ENCODE data around the gene MEMO1.
"Not testable (repeated sequence)": the region's sequence is repeated elsewhere in the genome, so short reads cannot be mapped to it uniquely, and the experiment has no call there.

Gene MEMO1

GRCh38 chr2:32010670-32011484, at the start of gene MEMO1:
Gene MEMO1 (minus strand): TSS chr2:32011008. CDS start chr2:32010247, 761 bp downstream.
- peak; percentile 90 to 91 for DNase-seq (ENCODE audit: low read depth in 2 of 2)

GRCh38 chr2:32060266-32060665, 49.5 kb upstream of the MEMO1 start:
- DNase-seq (ENCODE audit: low read depth in 2 of 2) = no peak

- DNase-seq (ENCODE audit: low read depth in 2 of 2) = no peak
Measured at GRCh38 chr2:32058130-32058529, 47.3 kb upstream of the MEMO1 start.

DNA sequence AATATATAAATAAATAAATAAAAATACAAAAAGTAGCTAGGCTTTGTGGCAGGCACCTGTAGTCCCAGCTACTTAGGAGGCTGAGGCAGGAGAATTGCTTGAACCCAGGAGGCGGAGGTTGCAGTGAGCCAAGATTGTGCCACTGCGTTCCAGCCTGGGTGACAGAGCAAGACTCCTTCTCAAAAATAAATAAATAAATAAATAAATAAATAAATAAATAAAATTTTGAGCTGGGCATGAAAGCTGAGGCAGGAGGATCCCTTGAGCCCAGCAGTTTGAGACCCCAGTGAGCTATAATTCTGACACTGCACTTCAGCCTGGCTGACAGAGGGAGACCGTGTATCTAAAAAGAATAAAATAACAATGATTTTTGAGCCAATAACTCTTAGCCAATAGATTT, 43.8 kb upstream of the MEMO1 start:
- not testable (repeated sequence) for DNase-seq (ENCODE audit: low read depth in 2 of 2)

DNA sequence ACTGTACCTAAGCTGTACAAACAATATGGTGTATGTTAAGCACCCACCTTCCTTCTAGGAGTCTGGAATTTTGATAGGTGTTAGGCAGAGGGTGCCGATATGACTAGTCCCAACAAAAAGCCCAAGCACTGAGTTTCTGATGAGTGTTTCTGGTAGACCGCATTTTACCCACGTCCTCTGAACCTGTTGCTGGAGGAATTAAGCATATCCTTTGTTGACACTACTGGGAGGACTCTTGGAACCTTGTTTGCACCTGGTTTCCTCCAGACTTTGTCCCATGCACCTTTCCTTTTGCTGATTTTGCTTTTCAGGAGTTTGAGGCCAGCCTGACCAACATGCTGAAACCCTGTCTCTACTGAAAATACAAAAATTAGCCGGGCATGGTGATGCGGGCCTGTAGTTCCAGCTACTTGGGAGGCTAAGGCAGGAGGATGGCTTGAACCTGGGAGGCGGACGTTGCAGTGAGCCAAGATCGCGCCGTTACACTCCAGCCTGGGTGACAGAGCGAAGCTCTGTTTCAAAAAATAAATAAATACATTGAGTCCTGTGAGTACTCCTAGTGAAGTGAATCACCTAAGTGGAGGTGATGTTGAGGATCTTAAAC, 41.1 kb upstream of the MEMO1 start:
- no peak for DNase-seq (ENCODE audit: low read depth in 2 of 2)

GRCh38 chr2:32043561-32043960, 32.8 kb upstream of the MEMO1 start:
- DNase-seq (ENCODE audit: low read depth in 2 of 2) = no peak

DNA sequence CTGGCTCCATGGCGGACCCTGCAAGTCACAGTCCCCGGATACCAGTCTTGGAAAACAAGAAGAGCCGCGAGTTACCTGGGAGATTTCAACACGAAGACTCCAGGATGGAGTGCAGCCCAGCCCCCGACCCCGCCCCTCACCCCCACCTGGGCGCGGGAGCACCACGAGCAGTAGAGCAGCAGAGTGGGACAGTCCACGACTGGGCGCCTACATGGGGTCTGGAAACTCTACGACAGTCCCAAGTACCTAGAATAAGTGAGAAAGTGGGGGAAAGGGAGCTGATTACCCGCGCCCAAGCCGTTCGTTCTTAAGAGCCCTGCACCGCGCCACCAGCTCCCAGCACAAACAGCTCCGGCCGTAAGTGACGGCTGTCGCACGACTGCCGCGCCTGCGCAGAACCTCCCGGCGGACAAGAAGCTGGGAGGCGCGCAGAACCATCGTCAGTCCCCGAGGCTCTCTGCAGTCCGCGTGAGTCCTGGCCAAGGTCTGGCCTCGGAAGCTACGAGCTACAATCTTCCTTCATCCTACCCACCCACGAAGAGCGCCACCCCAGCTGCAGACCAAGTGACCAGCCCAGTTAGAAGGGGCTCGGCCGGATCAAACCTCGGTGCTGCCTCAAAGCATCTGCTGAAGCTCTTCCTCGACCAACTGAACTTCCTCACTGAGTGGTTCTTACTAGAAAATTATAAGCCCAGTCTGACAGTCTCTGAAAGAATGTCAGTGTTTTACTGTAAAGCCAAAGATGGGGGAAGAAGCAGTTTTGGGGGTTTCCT, 28.8 kb upstream of the MEMO1 start, which contains the start of gene DPY30:
TSS of gene DPY30 (minus strand) at position 359 of the 773 bp plus-strand sequence. CDS start at position 10, 349 bp downstream.
- DNase-seq (ENCODE audit: low read depth in 2 of 2) = peak; percentile 74 to 76

- DNase-seq (ENCODE audit: low read depth in 2 of 2) = not testable (repeated sequence)
Measured at GRCh38 chr2:32034198-32034887, 23.5 kb upstream of the MEMO1 start.

DNA sequence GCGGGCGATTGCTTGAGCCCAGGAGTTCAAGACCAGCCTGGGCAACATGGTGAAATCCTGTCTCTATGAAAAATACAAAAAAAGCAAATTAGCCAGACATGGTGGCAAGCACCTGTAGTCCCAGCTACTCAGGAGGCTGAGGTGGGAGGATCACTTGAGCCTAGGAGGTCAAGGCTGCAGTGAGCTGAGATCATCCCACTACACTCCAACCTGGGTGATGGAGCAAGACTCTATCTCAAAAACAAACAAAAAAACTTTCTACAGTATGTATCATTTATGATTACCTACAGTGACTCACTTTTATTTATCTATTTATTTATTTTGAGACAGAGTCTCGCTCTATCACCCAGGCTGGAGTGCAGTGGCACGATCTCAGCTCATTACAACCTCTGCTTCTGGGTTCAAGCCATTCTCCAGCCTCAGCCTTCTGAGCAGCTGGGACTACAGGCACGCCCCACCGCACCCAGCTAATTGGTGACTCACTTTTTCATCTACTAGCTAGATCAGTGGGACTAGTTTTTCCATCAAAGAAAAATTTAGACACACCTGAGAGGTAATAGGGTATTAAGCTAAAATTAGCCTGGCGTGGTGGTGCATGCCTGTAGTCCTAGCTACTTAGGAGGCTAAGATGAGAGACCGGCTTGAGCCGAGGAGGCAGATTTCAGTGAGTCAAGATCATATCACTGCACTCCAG, 8.1 kb upstream of the MEMO1 start:
- DNase-seq (ENCODE audit: low read depth in 2 of 2) = not testable (repeated sequence)

- no peak for DNase-seq (ENCODE audit: low read depth in 2 of 2)
Measured at GRCh38 chr2:32012872-32013271, 2.1 kb upstream of the MEMO1 start.

GRCh38 chr2:32011485-32011960, 715 bp upstream of the MEMO1 start:
- DNase-seq (ENCODE audit: low read depth in 2 of 2) = no peak

DNA sequence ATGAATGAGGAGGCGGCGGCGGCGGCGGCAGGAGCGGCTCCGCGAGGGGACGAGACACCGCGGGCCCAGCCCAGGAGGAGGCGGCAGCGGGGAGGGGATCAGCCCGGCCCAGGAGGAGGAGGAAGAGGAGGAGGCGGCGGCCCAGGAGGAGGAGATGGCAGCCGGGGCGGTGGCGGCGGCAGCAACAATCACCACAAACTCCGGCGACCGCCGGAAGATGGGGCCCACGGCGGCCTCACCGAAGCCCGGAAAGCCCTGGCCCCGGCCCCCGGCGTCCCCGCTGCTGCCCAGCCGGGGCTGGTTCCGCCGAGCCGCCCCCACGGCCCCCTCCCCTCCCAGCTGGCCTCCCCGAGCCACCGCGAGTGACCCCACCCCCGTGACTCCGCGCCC, 533 bp downstream of the MEMO1 start:
- peak in 1 of 2 experiments; percentile 29 for DNase-seq (ENCODE audit: low read depth in 2 of 2)

DNA sequence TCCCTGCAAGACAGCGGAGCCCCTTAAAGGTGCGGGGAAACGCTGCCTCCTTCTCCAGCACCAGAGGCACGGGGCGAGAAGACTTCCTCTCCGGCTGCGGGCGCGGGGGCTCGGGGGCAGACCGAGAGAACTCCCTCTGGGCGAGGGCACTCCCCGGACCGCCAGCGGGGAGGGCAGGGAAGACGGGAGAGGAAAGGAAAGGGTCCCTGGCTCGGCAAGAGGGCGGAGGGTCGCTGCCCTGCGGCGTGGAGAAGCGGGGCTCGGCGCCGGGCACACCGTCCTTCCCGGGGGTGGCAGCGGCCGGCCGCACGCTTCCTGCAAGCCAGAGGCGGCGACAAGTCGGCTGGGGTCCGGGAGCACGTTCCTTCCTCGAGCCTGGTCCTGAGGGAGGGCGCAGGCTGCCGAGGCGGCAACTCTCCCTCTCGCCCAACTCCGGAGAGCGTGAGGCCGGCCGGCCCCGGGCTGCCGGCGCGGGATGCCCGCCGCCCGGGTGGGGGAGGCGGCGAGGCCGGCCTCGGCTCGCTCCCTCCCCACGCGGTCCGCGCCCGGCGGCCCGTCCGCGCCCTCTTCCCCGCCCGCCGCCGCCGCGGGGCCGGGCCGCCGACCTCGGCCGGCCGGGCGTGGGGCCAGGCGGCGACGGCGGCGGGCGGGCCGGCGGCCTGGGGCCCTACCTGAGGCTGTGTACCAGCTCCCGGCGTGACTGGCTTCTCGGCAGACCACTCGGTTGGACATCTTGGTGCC, 1.1 kb downstream of the MEMO1 start:
- DNase-seq (ENCODE audit: low read depth in 2 of 2) = no peak

DNA sequence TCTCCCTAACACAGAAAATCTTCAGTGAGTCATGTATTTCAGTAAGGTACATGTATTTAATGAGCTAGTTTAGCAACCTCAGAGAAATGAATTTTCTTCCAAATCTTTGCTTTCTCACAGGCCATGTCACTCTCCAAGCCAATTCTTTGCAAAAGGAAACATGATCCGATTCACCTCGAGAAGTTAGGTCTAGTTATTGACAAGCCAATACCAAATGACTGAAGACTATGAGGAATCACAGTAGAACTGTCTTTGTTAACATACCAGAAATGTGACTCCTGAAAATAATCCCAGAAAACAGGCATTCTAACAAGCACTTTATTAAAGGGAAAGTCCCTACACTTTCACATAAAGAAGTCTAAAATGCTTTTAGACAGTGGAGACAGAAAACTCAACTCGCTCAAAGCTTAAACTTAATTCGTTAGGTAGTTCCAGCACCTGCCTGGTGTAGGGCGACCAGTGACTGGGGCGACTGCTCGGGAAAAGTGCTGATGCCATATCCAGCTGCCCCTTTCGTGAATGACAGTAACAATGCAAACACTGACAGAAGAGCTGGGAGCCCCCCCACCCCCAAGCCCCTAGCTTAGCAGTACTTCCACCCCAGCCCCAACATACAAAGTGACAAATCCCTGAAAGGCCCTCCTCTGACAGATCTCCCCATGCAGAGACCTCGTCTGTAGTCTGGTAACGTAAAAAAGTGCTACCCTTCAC, 1.8 kb downstream of the MEMO1 start:
- DNase-seq (ENCODE audit: low read depth in 2 of 2) = no peak

DNA sequence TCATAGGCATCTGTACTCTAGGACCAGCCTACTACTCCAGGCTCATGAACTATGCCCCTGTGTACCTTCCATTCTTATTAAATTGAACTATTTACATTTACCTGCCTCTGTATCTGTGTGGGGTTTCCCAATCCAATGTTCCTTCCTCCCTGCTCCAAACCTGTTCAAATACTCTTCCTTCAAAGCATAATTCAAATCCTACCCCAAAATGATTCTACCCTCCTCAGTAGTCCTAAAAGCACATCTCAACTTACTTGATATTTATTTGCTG, 3.8 kb downstream of the MEMO1 start:
- no peak for DNase-seq (ENCODE audit: low read depth in 2 of 2)

- DNase-seq (ENCODE audit: low read depth in 2 of 2) = no peak
Measured at GRCh38 chr2:32005371-32005976, 5.3 kb downstream of the MEMO1 start.

GRCh38 chr2:32003791-32004190, 7.0 kb downstream of the MEMO1 start:
- DNase-seq (ENCODE audit: low read depth in 2 of 2) = no peak

DNA sequence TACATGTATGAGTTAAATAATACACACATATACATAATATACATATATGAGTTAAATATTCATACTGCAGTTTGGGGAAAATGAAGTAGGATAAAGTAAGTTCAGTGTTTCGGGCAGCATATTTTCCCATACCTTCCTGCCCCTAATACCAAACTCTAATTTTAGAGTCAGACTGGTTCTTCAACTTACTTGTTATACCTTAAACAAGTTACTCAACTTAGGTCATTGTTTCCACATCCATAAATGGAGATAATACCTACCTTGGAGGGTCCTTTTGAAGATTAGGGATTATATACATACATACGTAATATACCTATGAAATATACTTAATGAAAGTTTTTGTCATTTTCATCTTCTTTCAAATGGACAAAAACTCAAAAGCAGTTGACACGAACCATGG, 8.4 kb downstream of the MEMO1 start:
- DNase-seq (ENCODE audit: low read depth in 2 of 2) = no peak

- no peak for DNase-seq (ENCODE audit: low read depth in 2 of 2)
Measured at GRCh38 chr2:31999438-31999837, 11.4 kb downstream of the MEMO1 start.

All from fibroblast of skin of left quadriceps (primary cell).